Common myeloid progenitor, CD34-positive (primary cell): ENCODE data around the gene DYNC1LI1.
A peak's percentile ranks its signal among the peaks of the same experiment; 100 is the strongest.

Experiments
- CTCF ChIA-PET: fragments of 350-600 bp; sonication (Branson Sonifier 250); formaldehyde crosslinking; loops from one replicate; lab custom pipeline; 2021; ENCODE audit warnings: antibody characterized with exemption; lab: Charles Lee
- POLR2A ChIA-PET: fragments of 350-600 bp; sonication (Branson Sonifier 250); formaldehyde crosslinking; loops from one replicate; lab custom pipeline; 2021; ENCODE audit warnings: antibody characterized with exemption; lab: Charles Lee
- DNase-seq, 3 donors: peaks; one replicate each; pipeline versions ENCODE4 v3.0.0 to v3.0.0-alpha.2; 2013
- H3K27ac ChIP-seq, 2 experiments: 1 replicate in 1 of 2; 2 replicates in 1 of 2; pipeline ENCODE4 v1.7.0; 2013; ENCODE audit warnings: inconsistent platforms in 2 of 2, low read length in 2 of 2, mild to moderate bottlenecking in 2 of 2, low read depth in 1 of 2, moderate library complexity in 1 of 2; ENCODE audit not compliant: severe bottlenecking in 2 of 2, insufficient read depth in 1 of 2, poor library complexity in 1 of 2
- H3K27me3 ChIP-seq, 5 experiments: replicated peaks in 2 of 5; 1 replicate in 3 of 5; 2 replicates in 2 of 5; pipeline versions ENCODE4 v1.6.1 to v1.7.0; 2013; ENCODE audit warnings: low read length in 4 of 5, mild to moderate bottlenecking in 2 of 5, moderate library complexity in 2 of 5, inconsistent platforms in 1 of 5; ENCODE audit not compliant: insufficient read depth in 5 of 5, control insufficient read depth in 4 of 5
- H3K36me3 ChIP-seq, 4 experiments: 1 replicate in 2 of 4; 2 replicates in 2 of 4; pipeline versions ENCODE4 v1.6.1 to v1.7.0; 2013; ENCODE audit warnings: low read length in 3 of 4, control low read depth in 1 of 4, mild to moderate bottlenecking in 1 of 4; ENCODE audit not compliant: control insufficient read depth in 4 of 4, insufficient read depth in 4 of 4
- H3K4me1 ChIP-seq, 4 experiments: 1 replicate in 3 of 4; 2 replicates in 1 of 4; pipeline versions ENCODE4 v1.6.1 to v1.7.1; 2013; ENCODE audit warnings: low read length in 3 of 4, mild to moderate bottlenecking in 3 of 4, control low read depth in 1 of 4, inconsistent platforms in 1 of 4, moderate library complexity in 1 of 4; ENCODE audit not compliant: control insufficient read depth in 4 of 4, insufficient read depth in 4 of 4; ENCODE audit errors: control extremely low read depth in 1 of 4
- H3K4me3 ChIP-seq, 7 experiments: 1 replicate in 4 of 7; 2 replicates in 3 of 7; pipeline versions ENCODE4 v1.5.1 to v1.7.0; 2013; ENCODE audit warnings: mild to moderate bottlenecking in 7 of 7, low read length in 6 of 7, moderate library complexity in 6 of 7, inconsistent platforms in 2 of 7, low read depth in 2 of 7, control low read depth in 1 of 7; ENCODE audit not compliant: insufficient read depth in 4 of 7, control insufficient read depth in 1 of 7; ENCODE audit errors: extremely low read depth in 1 of 7
- H3K9me3 ChIP-seq, 5 experiments: 1 replicate in 4 of 5; 2 replicates in 1 of 5; pipeline versions ENCODE4 v1.6.1 to v1.7.1; 2013; ENCODE audit warnings: low read length in 4 of 5, mild to moderate bottlenecking in 2 of 5, inconsistent platforms in 1 of 5, low read depth in 1 of 5, moderate library complexity in 1 of 5; ENCODE audit not compliant: control insufficient read depth in 4 of 5, insufficient read depth in 2 of 5; ENCODE audit errors: control extremely low read depth in 1 of 5
- WGBS: methylation state at CpG from one replicate; pipeline ENCODE4 v1.1.5; 2013; ENCODE audit not compliant: insufficient coverage; 5-methylcytosine and 5-hydroxymethylcytosine counted together

DYNC1LI1 gene

GRCh38 chr3:32571192-32571485 lies 481 bp upstream of the DYNC1LI1 start:
- Histone ChIP-seq H3K4me1 (peaks cover 7 to 42% (median 23%) of the 10 kb centered on the region in 4 experiments), H3K27me3 (no peaks in the 10 kb centered on the region), H3K27ac (peak overlapping the region; percentile 68 to 90), H3K9me3 (no peaks in the 10 kb centered on the region), H3K4me3 (peak overlapping the region; percentile 80 to 98 (median 95)), H3K36me3 (peaks cover 0 to 11% (median 1%) of the 10 kb centered on the region in 4 experiments)
- POLR2A ChIA-PET: no interaction called here
- CTCF ChIA-PET: no interaction called here
- no peak for DNase-seq
- WGBS: 1% methylated on average over 14 of the region's 14 CpGs

- H3K27me3 ChIP-seq: no peaks in the 10 kb centered on the region
- ChIA-PET CTCF (interaction anchor here (0.8 to 1.8 kb wide), 9 partner anchors 12 to 95 kb away, joined by 3 to 5 read pairs (median 3); no protein-coding TSS in a partner anchor), POLR2A (interaction anchor here (1.1 kb wide), 1 partner anchor 85 kb away, joined by 3 read pairs; no protein-coding TSS in a partner anchor)
- H3K4me3 ChIP-seq: peak overlapping the region; percentile 80 to 98 (median 95)
- H3K36me3 ChIP-seq: peaks cover 0 to 16% (median 6%) of the 10 kb centered on the region in 4 experiments
- peak overlapping the region; percentile 68 to 90 for H3K27ac ChIP-seq
- 0% methylated on average over 22 of the region's 40 CpGs for WGBS
- H3K9me3 ChIP-seq: no peaks in the 10 kb centered on the region
- DNase-seq: peak; percentile 31 to 69 (median 63)
- H3K4me1 ChIP-seq: peaks cover 7 to 34% (median 23%) of the 10 kb centered on the region in 4 experiments
These were observed 878 bp downstream of the DYNC1LI1 start for GRCh38 chr3:32569540-32570420.

GRCh38 chr3:32568953-32569352 lies 1.7 kb downstream of the DYNC1LI1 start:
- Histone ChIP-seq H3K4me3 (peak overlapping the region in 6 of 7 experiments; percentile 80 to 98 (median 92)), H3K27ac (no peak overlapping the region), H3K36me3 (peaks cover 0 to 16% (median 6%) of the 10 kb centered on the region in 4 experiments), H3K9me3 (no peaks in the 10 kb centered on the region), H3K27me3 (no peaks in the 10 kb centered on the region), H3K4me1 (peaks cover 7 to 33% (median 23%) of the 10 kb centered on the region in 4 experiments)
- DNase-seq: no peak
- no CpG with 5 or more reads among the region's 2 CpGs for whole genome bisulfite sequencing
- ChIA-PET POLR2A (interaction anchor here (0.7 kb wide), 1 partner anchor 57 kb away, joined by 3 read pairs; no protein-coding TSS in a partner anchor), CTCF (interaction anchor here (0.8 to 1.8 kb wide), 7 partner anchors 13 to 96 kb away, joined by 3 to 5 read pairs (median 3); no protein-coding TSS in a partner anchor)

- no peak for DNase-seq
- Histone ChIP-seq H3K27ac (no peak overlapping the region), H3K9me3 (no peaks in the 10 kb centered on the region), H3K27me3 (no peaks in the 10 kb centered on the region), H3K4me3 (no peak overlapping the region), H3K36me3 (peaks cover 0 to 25% (median 8%) of the 10 kb centered on the region in 4 experiments), H3K4me1 (peaks cover 2 to 10% (median 7%) of the 10 kb centered on the region in 4 experiments)
- POLR2A ChIA-PET: no interaction called here
- CTCF ChIA-PET: no interaction called here
- whole genome bisulfite sequencing: no CpG with 5 or more reads among the region's 1 CpG
These were observed 6.5 kb downstream of the DYNC1LI1 start for GRCh38 chr3:32564195-32564594.

GRCh38 chr3:32562640-32563039 lies 8.0 kb downstream of the DYNC1LI1 start:
- Histone ChIP-seq H3K27ac (no peak overlapping the region), H3K36me3 (peaks cover 0 to 22% (median 8%) of the 10 kb centered on the region in 4 experiments), H3K4me3 (no peak overlapping the region), H3K27me3 (no peaks in the 10 kb centered on the region), H3K4me1 (peaks cover 0 to 7% (median under 1%) of the 10 kb centered on the region in 4 experiments), H3K9me3 (no peaks in the 10 kb centered on the region)
- CTCF ChIA-PET: interaction anchor here (1.4 kb wide), 1 partner anchor 44 kb away, joined by 3 read pairs; no protein-coding TSS in a partner anchor
- WGBS: 95% methylated on average over 7 of the region's 7 CpGs
- POLR2A ChIA-PET: no interaction called here
- DNase-seq: no peak

- Histone ChIP-seq H3K27ac (no peak overlapping the region), H3K9me3 (no peaks in the 10 kb centered on the region), H3K4me1 (peaks cover 0 to 13% (median 6%) of the 10 kb centered on the region in 4 experiments), H3K36me3 (peaks cover 0 to 12% (median 2%) of the 10 kb centered on the region in 4 experiments), H3K4me3 (no peak overlapping the region), H3K27me3 (no peaks in the 10 kb centered on the region)
- no CpG with 5 or more reads among the region's 3 CpGs for WGBS
- ChIA-PET POLR2A (no interaction called here), CTCF (interaction anchor here (1.2 kb wide), 2 partner anchors 10 to 18 kb away, joined by 4 to 5 read pairs; no protein-coding TSS in a partner anchor)
- peak in 1 of 3 donors; percentile 23 for DNase-seq
These were observed 12.9 kb downstream of the DYNC1LI1 start for GRCh38 chr3:32557640-32558352.
